Measurements from ENCODE around the gene ANO6. TPM values are rescaled to one million over a fixed set of nuclear protein-coding genes. Genes with fewer than 3 reads are reported as not detected.

ANO6 gene
- total RNA-seq, 2 experiments from 2014 or later = 29.2 to 29.8 TPM

DNA sequence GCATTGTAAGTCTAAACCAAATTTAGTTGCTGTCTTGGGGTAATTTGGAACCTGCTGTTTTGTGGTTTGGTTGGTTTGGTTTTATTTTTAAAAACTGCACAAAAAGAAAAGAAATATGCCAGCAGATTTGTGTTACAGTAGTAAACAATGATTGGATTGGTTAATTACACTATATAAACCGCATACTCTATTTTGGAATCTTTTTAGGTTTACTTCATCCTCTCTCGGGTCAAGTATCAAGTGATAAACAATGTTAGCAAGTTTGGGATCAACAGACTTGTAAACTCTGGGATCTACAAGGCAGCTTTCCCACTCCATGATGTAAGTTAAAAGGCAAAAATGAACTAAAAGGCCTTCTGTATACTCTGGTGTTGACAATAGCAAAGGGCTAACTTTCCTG is 132.4 kb downstream of the ANO6 start:
- POLR2A ChIA-PET = no interaction called here
- DNase-seq = no peak
- no peaks in the 10 kb centered on the region for H3K4me1 Mint-ChIP-seq

DNA sequence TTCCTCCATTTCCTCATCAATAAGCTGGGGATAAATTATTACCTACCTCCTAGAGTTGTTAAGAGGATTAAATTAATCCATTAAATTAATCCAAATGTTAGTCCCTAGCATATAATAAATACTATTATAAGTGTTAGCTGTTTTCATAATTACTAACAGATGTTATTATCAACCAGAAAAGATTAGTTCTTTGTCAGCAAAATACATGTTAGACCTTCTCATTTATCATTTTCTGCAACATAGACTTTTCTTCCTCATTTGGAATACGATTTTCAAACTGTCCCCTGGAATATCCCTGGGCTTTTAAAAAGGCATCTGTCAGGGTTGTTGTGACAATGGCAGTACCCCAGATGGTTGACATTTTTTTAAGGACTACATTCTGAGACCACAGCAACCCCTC is 133.1 kb downstream of the ANO6 start:
- H3K27ac Mint-ChIP-seq = no peak overlapping the region
- ChIA-PET CTCF (no interaction called here), POLR2A (no interaction called here)
- H3K4me3 Mint-ChIP-seq = no peak overlapping the region
- H3K9me3 Mint-ChIP-seq = no peaks in the 10 kb centered on the region
- H3K27me3 Mint-ChIP-seq = no peaks in the 10 kb centered on the region
- no peak for DNase-seq
- peaks cover 60% of the 10 kb centered on the region for H3K36me3 Mint-ChIP-seq (ENCODE audit: low read depth)
- peaks cover 4% of the 10 kb centered on the region for H3K4me1 Mint-ChIP-seq

More for the DNA sequence above, 132.4 kb downstream of the ANO6 start:
- Mint-ChIP-seq H3K36me3 (ENCODE audit: low read depth) (peaks cover 56% of the 10 kb centered on the region), H3K27ac (no peak overlapping the region), H3K9me3 (no peaks in the 10 kb centered on the region), H3K4me3 (no peak overlapping the region), H3K27me3 (no peaks in the 10 kb centered on the region)
- CTCF ChIA-PET = no interaction called here

DNA sequence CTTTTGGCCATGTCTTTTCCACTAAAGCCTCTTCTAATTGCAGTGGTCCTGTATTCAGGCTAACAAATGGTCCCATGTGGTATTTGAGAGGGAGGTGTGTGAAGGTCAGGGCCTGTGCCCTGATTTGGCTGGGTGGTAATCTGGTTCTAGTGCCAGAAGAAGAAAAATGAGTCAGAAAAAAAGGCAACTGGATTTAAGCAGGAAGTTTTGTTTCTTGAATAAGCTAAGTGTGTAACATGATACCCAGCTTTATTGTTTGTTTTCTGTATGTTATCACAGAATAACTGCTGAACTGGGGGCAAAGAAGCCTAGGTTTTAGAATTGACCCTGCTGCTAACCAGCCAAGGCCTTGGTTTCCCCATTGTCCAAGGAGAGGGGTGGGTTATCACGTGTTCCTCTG is 134.0 kb downstream of the ANO6 start:
- ChIA-PET POLR2A (no interaction called here), CTCF (no interaction called here)
- no peak overlapping the region for H3K27ac Mint-ChIP-seq
- H3K9me3 Mint-ChIP-seq = no peaks in the 10 kb centered on the region
- H3K36me3 Mint-ChIP-seq (ENCODE audit: low read depth) = peaks cover 60% of the 10 kb centered on the region
- H3K4me1 Mint-ChIP-seq = peaks cover 11% of the 10 kb centered on the region
- H3K4me3 Mint-ChIP-seq = no peak overlapping the region
- no peaks in the 10 kb centered on the region for H3K27me3 Mint-ChIP-seq
- DNase-seq = no peak

DNA sequence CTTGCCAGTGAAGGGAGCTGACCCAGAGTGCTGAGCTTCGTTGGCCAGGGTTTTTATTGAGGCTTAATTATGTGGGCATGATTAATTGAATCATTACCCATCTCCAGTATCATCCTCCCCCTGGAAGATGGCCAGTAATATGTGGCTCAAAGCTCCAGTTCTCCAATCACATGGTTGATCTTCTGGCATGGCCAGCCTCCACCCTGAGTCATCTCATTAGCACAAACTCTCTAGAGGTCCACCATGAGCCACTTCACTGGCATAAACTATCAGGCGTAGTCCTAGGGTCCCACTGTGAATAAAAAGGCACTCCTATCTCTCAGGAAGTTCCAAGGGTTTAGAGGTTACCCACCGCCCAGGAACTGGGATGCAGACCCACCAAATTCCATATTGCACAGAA is 135.0 kb downstream of the ANO6 start:
- POLR2A ChIA-PET = no interaction called here
- Mint-ChIP-seq H3K4me1 (peaks cover 15% of the 10 kb centered on the region), H3K36me3 (ENCODE audit: low read depth) (peaks cover 68% of the 10 kb centered on the region), H3K9me3 (no peaks in the 10 kb centered on the region), H3K4me3 (no peak overlapping the region), H3K27me3 (no peaks in the 10 kb centered on the region), H3K27ac (no peak overlapping the region)
- CTCF ChIA-PET = no interaction called here
- DNase-seq = no peak

DNA sequence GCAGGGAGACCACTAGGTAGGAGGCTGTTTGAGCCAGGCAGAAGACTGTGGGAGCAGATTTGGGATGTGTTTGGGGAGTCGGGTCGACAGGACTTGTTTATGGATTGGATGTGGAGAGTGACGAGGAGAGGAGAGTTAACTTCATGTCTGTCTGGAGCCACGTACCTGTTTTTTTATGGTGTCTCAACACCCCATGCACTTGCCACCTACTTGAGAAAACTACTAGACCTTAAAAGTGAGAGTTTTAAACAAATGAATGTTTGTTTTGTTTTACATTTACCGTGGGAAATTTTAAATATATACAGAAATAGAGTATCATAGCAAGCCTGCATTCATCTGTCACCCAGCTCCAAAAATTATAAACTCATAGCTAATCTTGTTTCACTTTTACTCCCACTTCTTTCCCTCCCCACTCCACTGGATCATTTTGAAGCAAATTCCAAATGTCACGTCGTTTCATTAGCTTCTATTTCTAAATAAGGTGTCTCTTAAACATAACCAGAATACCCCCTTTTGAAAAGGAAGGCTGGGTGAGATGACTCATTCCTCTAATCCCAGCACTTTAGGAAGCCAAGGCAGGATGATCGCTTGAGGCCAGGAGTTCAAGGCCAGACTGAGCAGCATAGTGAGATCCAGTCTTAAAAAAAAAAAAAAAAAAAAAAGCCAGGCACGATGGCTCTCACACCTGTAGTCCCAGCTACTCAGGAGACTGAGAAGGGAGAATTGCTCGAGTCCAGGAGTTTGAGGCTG is 136.2 kb downstream of the ANO6 start:
- ChIA-PET POLR2A (no interaction called here), CTCF (interaction anchor here (1.2 kb wide), 1 partner anchor 37 kb away, joined by 3 read pairs; no protein-coding TSS in a partner anchor)
- peaks cover 70% of the 10 kb centered on the region for H3K36me3 Mint-ChIP-seq (ENCODE audit: low read depth)
- H3K27ac Mint-ChIP-seq = no peak overlapping the region
- no peaks in the 10 kb centered on the region for H3K27me3 Mint-ChIP-seq
- no peak for DNase-seq
- no peaks in the 10 kb centered on the region for H3K9me3 Mint-ChIP-seq
- H3K4me1 Mint-ChIP-seq = peaks cover 17% of the 10 kb centered on the region
- no peak overlapping the region for H3K4me3 Mint-ChIP-seq

- ChIA-PET CTCF (no interaction called here), POLR2A (no interaction called here)
- DNase-seq = no peak
- Mint-ChIP-seq H3K4me1 (peaks cover 17% of the 10 kb centered on the region), H3K27me3 (no peaks in the 10 kb centered on the region), H3K27ac (no peak overlapping the region), H3K4me3 (no peak overlapping the region), H3K36me3 (ENCODE audit: low read depth) (peaks cover 65% of the 10 kb centered on the region), H3K9me3 (no peaks in the 10 kb centered on the region)
These were observed 138.0 kb downstream of the ANO6 start for GRCh38 chr12:45353944-45354343.

- Mint-ChIP-seq H3K4me3 (no peak overlapping the region), H3K4me1 (peaks cover 17% of the 10 kb centered on the region), H3K27me3 (no peaks in the 10 kb centered on the region), H3K27ac (no peak overlapping the region), H3K36me3 (ENCODE audit: low read depth) (peaks cover 64% of the 10 kb centered on the region), H3K9me3 (no peaks in the 10 kb centered on the region)
- no peak for DNase-seq
- ChIA-PET CTCF (no interaction called here), POLR2A (no interaction called here)
These were observed 138.5 kb downstream of the ANO6 start for GRCh38 chr12:45354399-45354798.

DNA sequence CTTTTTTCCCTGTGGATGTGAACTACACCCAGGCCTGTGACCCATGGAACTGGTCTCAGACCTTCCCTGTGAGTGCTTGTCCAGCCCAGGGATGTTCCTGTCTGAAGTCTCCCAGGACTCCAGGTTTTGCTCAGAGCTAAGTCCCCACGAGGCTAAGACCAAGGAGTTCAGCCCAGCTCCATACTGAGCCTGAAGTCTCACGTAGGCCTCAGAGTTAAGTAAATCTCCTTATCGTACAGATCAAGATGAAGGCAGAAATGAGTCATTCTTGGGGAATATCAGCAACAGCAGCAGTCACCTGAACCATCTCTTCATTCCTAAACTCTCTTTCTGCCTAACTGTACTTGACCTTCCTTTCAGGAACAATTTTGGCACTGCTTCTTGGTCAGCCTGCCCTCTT is 139.8 kb downstream of the ANO6 start:
- Mint-ChIP-seq H3K36me3 (ENCODE audit: low read depth) (peaks cover 61% of the 10 kb centered on the region), H3K4me1 (peaks cover 17% of the 10 kb centered on the region), H3K27ac (no peak overlapping the region), H3K9me3 (no peaks in the 10 kb centered on the region), H3K27me3 (no peaks in the 10 kb centered on the region), H3K4me3 (no peak overlapping the region)
- ChIA-PET CTCF (no interaction called here), POLR2A (no interaction called here)
- no peak for DNase-seq

GRCh38 chr12:45356822-45357538 is 141.1 kb downstream of the ANO6 start:
- no peak overlapping the region for H3K4me3 Mint-ChIP-seq
- peaks cover 57% of the 10 kb centered on the region for H3K36me3 Mint-ChIP-seq (ENCODE audit: low read depth)
- H3K9me3 Mint-ChIP-seq = peaks cover 5% of the 10 kb centered on the region
- peaks cover 17% of the 10 kb centered on the region for H3K4me1 Mint-ChIP-seq
- no peak for DNase-seq
- no peaks in the 10 kb centered on the region for H3K27me3 Mint-ChIP-seq
- ChIA-PET CTCF (no interaction called here), POLR2A (no interaction called here)
- no peak overlapping the region for H3K27ac Mint-ChIP-seq

DNA sequence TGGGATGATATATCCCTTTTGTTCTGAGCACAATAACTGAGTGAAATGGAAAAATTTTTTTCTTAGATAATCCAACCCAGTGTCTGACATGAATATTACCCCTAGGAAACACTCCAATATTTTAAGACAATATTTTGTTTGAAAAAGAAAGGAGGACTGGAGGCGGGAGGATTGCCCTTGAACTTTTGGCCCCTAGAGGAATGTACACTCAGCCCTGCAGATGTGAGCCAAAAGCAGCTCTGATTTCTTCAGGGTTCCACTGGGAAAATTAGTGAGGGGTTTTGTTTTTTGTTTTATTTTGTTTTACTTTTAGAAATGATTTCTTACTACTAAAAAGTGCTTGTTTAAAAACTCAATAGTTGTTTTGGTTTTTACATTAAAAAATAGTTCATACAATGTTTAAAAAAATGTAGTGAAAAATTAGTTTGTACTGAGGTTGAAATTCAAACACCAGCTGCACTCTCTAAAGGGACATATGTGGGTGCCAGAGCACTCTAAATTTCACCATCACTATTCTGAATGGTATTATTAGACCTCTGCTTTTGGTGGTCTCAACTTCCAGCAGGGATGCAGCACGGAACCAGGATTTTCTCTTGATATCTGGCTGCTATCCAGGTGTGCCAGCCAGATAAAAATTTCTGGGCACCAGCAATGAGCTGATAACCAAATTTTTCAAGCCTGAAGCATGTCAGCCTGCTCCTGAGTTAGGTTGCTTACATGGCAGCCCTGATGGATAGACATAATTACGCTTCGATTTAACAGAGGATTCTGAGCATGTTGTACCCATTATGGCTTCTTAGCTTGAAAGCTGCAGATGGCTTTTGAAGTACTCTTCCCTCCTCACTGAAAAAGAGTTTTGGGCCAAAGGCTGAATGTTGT is 141.9 kb downstream of the ANO6 start:
- Mint-ChIP-seq H3K27me3 (no peaks in the 10 kb centered on the region), H3K4me1 (peaks cover 17% of the 10 kb centered on the region), H3K36me3 (ENCODE audit: low read depth) (peaks cover 61% of the 10 kb centered on the region), H3K9me3 (peaks cover 6% of the 10 kb centered on the region), H3K4me3 (no peak overlapping the region), H3K27ac (no peak overlapping the region)
- no peak for DNase-seq
- ChIA-PET POLR2A (no interaction called here), CTCF (no interaction called here)

GRCh38 chr12:45362291-45362690 is 146.4 kb downstream of the ANO6 start:
- CTCF ChIA-PET = no interaction called here
- POLR2A ChIA-PET = no interaction called here
- H3K36me3 Mint-ChIP-seq (ENCODE audit: low read depth) = peaks cover 61% of the 10 kb centered on the region
- H3K27me3 Mint-ChIP-seq = no peaks in the 10 kb centered on the region
- no peak overlapping the region for H3K27ac Mint-ChIP-seq
- no peaks in the 10 kb centered on the region for H3K4me1 Mint-ChIP-seq
- H3K9me3 Mint-ChIP-seq = peaks cover 17% of the 10 kb centered on the region
- no peak for DNase-seq
- no peak overlapping the region for H3K4me3 Mint-ChIP-seq

DNA sequence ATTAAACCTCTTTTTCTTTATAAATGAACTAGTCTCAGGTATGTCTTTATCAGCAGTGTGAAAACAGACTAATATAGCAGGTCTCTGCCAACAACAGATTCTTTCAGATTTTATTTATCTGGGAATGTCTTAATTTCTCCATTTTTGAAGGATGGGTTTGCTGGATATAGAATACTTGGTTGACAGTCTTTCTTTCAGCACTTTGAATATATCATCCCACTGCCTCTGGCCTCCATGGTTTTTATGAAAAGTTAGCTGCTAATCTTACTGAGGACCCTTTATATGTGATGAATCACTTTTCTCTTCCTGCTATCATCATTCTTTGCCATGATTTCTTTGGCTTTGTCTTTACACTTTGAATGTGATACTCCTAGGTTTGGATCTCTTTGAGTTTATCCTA is 148.0 kb downstream of the ANO6 start:
- Mint-ChIP-seq H3K27ac (no peak overlapping the region), H3K36me3 (ENCODE audit: low read depth) (peaks cover 64% of the 10 kb centered on the region), H3K4me1 (no peaks in the 10 kb centered on the region), H3K9me3 (peaks cover 17% of the 10 kb centered on the region), H3K27me3 (no peaks in the 10 kb centered on the region), H3K4me3 (no peak overlapping the region)
- ChIA-PET CTCF (no interaction called here), POLR2A (no interaction called here)
- DNase-seq = no peak

- CTCF ChIA-PET = no interaction called here
- no peak for DNase-seq
- peaks cover 6% of the 10 kb centered on the region for H3K9me3 Mint-ChIP-seq
- H3K27me3 Mint-ChIP-seq = no peaks in the 10 kb centered on the region
- H3K36me3 Mint-ChIP-seq (ENCODE audit: low read depth) = peaks cover 42% of the 10 kb centered on the region
- H3K4me1 Mint-ChIP-seq = no peaks in the 10 kb centered on the region
- H3K27ac Mint-ChIP-seq = no peak overlapping the region
- H3K4me3 Mint-ChIP-seq = no peak overlapping the region
- POLR2A ChIA-PET = no interaction called here
These were observed 153.1 kb downstream of the ANO6 start for GRCh38 chr12:45368841-45369489.
